Sigmoid colon (tissue), 4 donors: ENCODE results near the gene SLC9A9.

Source experiments
- POLR2A ChIP-seq, 2 donors: fragments of 450-650 bp; IDR thresholded peaks; one replicate each; pipeline ENCODE4 v1.6.1; 2016; ENCODE audit warnings: antibody characterized with exemption in 2 of 2, mild to moderate bottlenecking in 2 of 2, moderate library complexity in 2 of 2
- POLR2AphosphoS5 ChIP-seq, 4 donors: sonication (generic); formaldehyde crosslinking; IDR thresholded peaks; one replicate each; pipeline ENCODE4 v1.6.1; 2017; ENCODE audit warnings: antibody characterized with exemption in 4 of 4
- TF ChIP-seq, protein P1 (sequence below), 4 experiments: fragments of 450-650 bp in 3 of 4; fragments of 200-600 bp in 1 of 4; IDR thresholded peaks; one replicate each; pipeline ENCODE4 v1.5.1; 2016 to 2019; ENCODE audit warnings: antibody characterized with exemption in 4 of 4, mild to moderate bottlenecking in 3 of 4, moderate library complexity in 2 of 4

DNA sequence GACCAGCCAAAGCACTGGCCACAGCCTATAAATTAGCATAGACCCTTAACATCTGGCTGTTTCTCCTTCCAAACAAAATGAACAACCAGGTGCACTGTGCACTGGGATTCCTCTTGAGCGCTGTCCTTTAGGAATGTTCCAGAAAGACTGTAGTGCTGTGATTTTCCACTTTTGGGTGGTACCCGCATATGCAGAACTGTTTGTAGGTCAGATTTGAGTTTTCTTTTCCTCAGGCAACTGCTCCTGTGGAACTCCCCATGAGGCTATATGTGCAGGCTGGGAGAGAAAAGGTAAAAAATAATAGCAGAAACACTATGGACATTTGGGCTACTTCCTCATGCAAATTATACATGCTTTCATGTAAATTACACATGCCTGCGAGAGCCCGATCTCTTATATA, 589.6 kb downstream of the SLC9A9 start:
- TF ChIP-seq, protein P1, sequence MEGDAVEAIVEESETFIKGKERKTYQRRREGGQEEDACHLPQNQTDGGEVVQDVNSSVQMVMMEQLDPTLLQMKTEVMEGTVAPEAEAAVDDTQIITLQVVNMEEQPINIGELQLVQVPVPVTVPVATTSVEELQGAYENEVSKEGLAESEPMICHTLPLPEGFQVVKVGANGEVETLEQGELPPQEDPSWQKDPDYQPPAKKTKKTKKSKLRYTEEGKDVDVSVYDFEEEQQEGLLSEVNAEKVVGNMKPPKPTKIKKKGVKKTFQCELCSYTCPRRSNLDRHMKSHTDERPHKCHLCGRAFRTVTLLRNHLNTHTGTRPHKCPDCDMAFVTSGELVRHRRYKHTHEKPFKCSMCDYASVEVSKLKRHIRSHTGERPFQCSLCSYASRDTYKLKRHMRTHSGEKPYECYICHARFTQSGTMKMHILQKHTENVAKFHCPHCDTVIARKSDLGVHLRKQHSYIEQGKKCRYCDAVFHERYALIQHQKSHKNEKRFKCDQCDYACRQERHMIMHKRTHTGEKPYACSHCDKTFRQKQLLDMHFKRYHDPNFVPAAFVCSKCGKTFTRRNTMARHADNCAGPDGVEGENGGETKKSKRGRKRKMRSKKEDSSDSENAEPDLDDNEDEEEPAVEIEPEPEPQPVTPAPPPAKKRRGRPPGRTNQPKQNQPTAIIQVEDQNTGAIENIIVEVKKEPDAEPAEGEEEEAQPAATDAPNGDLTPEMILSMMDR (IDR thresholded peaks at IDR 0.05) = no peak
- TF ChIP-seq POLR2AphosphoS5 (IDR thresholded peaks at IDR 0.05) (no peak), POLR2A (IDR thresholded peaks at IDR 0.05) (no peak)
